HG03103 (cell line): ENCODE measurements around the gene DOCK3.
"Not testable (repeated sequence)": the region's sequence is repeated elsewhere in the genome, so short reads cannot be mapped to it uniquely, and the experiment has no call there.

Experiments used
- ATAC-seq: cut with Tn5 transposase; IDR thresholded peaks from one replicate; pipeline ENCODE4 v1.9.1; 2021; ENCODE audit warnings: low read depth; ENCODE audit not compliant: unreplicated experiment

The DOCK3 gene

DNA sequence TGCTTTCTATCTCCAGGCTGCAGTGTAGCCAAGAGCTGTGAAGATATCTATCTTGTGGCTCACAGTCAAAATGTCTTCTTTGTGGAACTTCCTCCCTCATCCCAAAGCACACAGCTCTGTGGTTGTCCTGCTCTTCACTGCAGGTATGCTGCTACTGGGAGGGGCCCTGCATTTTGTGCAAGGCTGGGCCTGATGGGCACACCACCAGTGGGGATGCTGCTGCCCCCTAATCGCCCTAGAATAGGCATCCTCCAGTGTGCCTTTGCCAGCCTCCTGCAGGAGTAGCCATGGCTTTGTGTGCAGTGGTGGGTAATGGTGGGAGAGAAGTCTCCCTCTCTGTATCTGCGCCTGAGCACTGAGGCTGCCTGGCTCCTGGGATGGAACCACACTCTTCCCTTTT is 297.3 kb downstream of the DOCK3 start:
- no peak for ATAC-seq

GRCh38 chr3:50978586-50978985 is 303.9 kb downstream of the DOCK3 start:
- not testable (repeated sequence) for ATAC-seq

DNA sequence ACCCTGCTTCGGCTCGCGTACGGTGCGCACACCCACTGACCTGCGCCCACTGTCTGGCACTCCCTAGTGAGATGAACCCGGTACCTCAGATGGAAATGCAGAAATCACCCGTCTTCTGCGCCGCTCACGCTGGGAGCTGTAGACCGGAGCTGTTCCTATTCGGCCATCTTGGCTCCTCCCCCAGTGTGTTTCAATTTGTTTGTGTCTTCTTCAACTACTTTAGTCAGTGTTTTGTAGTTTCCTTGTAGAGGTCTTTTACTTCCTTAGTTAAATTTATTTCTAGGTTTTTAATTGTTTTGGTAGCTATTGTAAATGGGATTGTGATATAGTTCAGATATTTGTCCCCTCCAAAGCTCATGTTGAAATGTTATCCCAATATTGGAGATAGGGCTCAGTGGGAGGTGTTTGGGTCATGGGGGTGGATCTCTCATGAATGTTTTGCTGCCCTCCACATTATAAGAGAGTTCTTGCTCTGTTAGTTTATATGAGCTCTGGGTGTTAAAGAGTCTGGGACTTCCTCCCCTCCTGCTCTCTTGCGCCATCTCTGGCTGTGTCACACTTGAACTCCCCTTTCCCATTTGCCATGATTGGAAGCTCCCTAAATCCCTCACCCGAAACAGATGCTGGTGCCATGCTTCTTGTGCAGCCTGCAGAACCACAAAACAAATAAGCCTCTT is 304.4 kb downstream of the DOCK3 start:
- no peak for ATAC-seq

DNA sequence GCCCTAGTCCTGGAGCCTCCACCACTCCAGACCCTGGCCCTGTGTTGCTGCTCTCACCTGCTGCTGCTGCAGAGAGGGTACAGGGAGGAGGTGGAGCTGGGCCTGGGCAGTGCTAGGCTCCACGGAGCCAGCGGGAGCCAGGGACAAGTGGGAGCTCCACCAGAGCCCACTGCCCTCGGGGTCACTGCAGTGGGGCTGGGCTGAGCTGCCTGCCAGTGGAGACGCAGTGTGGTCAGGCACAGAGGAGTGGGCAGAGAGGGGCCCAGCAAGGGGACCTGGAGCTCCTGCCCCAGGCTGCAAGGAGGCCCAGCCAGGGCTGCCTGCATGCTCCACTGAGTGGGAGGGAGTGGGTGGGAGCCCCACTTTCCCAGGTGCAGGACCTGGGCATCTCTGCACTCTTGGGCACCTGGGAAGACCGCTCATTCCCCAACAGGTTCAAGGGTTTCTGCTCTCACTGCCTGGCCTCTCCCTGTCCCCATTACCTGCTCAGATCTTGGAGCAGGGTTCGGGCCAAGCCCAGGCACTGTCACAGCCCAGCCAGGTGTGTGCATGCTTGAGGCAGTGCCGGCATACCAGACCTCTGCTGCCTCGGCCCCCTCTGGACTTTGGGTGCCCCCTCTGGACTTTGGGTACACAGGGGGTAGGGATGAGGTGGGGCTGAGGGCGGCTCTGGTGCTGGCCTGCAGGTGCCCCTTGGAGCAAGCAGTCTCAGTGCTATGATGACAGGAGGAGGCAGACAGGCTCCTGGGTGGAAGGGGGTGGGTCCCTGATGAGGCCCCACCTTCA is 308.0 kb downstream of the DOCK3 start:
- no peak for ATAC-seq

GRCh38 chr3:50983887-50984286 is 309.2 kb downstream of the DOCK3 start:
- no peak for ATAC-seq

- no peak for ATAC-seq
Measured at GRCh38 chr3:50985893-50986292, 311.2 kb downstream of the DOCK3 start.

- ATAC-seq: no peak
Measured at GRCh38 chr3:50986726-50987125, 312.0 kb downstream of the DOCK3 start.

DNA sequence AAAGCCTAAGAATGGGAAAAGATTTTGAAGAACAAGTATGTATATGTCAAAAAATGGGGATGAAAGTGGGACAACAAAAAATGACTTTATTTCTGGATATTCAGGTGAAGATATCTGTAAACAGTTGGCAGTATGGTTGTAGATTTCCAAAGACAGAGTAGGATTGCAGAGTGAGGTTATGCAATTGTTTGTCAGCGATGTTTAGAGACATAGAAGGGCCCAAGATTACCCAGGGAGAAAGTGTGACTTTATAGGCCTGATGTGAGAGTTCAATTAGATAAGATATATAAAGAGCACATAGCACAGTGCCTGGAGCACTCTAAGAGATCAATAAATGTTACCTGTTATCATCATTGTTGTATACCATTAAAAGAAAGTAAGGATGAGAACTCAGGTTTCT is 319.8 kb downstream of the DOCK3 start:
- no peak for ATAC-seq

DNA sequence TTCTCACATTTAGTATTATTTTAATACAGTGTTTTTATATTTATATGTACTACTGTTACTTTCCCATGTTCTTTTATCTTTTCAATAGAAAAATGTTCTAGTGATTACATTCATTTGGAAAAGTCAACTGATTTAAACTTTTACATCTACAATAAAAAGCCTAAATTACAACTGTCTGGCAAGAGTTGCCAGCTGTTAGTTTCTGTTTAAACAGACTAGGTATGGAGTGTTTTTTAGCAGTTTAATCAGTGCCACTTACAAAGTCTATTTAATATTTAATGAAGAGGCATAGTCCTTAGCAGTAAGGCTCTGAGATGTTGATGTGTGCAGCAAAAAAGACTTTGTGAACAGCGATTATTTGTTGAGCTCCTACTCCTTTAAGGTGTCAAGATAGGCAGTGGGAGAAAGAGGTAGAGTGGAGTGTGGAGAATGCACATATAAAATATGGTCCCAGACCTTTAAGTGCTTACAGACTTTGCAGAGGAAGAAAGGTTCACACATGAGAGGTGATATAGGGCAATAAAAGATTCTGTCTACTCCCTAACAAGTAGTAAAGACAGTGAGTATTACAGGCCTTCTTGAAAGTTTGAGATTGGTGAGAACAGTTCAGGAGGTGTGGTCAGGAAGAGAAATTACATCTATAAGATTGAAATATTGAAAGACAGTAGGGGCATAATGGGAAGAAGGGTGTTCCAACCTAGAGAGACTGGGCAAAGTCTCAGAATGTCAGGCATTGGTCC is 320.5 kb downstream of the DOCK3 start:
- ATAC-seq: no peak

GRCh38 chr3:51002495-51002894 is 327.8 kb downstream of the DOCK3 start:
- ATAC-seq: no peak

DNA sequence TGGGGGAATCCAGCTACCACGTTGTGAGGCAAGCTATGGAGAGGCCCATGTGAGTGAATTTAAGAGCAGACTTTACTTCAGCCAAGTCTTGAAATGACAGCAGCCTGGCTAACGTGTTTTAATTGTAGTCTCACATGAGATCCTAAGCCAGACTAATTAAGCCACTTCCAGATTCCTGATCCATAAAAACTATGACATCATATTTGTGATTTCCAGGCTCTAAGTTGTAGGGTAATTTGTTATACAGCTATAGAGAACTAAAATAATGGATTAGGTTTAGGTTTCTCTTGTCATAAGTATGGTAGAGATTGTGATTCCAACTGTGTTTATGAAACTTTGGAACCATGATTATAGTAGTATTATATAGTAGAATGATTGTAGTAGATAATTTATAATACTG is 329.5 kb downstream of the DOCK3 start:
- ATAC-seq: no peak

- ATAC-seq: no peak
Measured at GRCh38 chr3:51024121-51024520, 349.4 kb downstream of the DOCK3 start.

DNA sequence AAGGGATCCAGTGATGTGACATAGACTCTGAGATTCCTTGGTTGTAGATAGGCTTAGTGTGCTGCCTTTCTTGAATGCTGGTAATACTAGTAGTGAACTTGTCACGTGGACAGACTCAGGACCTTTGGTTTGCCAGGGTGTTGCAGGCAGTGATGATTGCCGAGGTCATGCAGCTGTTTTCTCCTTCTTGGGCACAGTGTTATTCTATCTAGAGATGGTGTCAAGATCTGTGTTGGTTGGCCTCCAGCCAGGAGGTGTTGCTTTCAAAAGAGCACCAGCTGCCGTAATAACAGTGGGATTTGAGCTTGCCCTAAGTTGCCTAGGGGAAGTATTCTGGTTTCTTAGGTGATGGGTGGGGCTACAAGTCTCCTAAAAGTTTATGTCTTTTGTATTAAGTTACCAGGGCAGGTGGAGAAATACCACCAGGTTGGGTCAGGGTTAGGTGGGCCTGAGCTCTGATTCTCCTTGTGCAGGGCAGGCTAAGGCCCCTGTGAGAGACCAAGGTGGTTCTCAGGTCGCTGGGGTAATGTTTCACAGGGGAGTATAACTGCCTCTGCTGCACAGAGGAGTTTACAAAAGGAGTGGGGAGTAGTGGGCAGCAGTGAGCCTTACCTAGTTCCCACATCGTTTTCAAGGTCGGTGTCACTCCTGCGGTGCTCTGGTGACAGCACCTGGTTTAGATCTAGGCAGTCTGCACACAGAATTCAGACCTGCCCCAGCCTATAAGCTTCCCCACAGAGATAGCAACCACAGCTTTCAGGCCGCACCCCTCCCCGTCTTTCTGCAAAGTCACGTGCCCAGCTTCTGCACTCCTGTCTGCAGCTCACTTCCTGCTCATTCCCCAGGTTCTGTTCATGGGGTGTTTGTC is 350.3 kb downstream of the DOCK3 start:
- peak; percentile 67 for ATAC-seq

GRCh38 chr3:51031666-51032065 is 356.9 kb downstream of the DOCK3 start:
- no peak for ATAC-seq

GRCh38 chr3:51035630-51036029 is 360.9 kb downstream of the DOCK3 start:
- no peak for ATAC-seq

DNA sequence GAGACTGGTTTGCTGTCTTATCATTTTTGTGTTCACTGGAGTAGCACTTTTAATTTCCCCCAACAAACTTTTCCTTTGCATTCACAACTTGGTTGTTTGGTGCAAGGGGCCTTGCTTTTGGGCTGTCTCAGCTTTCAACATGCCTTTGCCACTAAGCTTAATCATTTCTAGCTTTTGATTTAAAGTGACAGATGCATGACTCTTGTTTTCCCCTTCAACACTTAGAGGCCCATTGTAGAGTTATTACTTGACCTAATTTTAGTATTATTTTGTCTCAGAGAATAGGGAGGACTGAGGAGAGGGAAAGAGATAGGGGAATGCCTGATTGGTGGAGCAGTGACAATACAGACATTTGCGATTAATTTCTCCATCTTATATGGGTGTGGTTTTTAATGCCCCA is 370.3 kb downstream of the DOCK3 start:
- ATAC-seq: no peak

DNA sequence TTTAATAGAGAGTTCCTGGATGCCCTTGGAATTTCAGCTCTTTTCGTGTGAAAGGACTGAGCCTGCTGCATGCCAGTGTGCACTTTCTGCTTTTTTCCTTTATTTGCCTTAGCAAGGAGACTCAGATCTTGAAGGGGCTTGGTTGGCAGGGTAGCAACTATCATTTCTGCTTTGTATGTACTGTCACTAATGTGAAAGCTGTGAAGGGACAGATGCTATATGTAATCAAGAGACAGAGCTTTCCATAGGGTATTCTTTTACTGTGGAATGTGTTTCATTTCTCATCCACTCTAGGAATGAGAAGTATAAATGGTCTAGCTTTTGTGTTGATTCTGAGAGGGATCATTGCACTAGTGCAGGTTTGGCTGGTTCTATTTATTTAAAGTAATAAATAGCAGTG is 377.8 kb downstream of the DOCK3 start:
- ATAC-seq: no peak

- ATAC-seq: no peak
Measured at GRCh38 chr3:51057121-51057520, 382.4 kb downstream of the DOCK3 start.

DNA sequence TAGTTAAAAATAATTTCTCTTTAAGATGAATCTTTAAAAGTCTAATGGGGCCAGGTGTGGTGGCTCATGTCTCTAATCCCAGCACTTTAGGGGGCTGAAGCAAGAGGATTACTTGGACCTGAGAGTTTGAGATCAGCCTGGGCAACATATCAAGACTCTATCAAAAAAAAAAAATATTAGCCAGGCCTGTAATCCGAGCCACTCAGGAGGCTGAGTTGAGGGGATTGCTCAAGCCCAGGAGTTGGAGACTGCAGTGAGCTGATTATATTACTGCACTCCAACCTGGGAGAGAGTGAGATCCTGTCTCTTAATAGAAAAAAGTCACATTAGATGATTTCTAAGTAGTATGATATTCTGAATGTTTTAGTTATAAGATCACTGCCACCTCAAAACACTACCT is 388.3 kb downstream of the DOCK3 start:
- ATAC-seq: no peak

GRCh38 chr3:51075221-51075775 is 400.6 kb downstream of the DOCK3 start:
- ATAC-seq: no peak
